Karpas-422 (cell line): ENCODE results near the gene ATP6V1A. TPM values are rescaled to one million over a fixed set of nuclear protein-coding genes. Genes with fewer than 3 reads are reported as not detected.

ENCODE experiments used
- DNase-seq: peaks from one replicate; pipeline ENCODE4 v3.0.0-alpha.2; 2015
- H2AFZ ChIP-seq: fragments of 200-600 bp; sonication (generic); 2 replicates; pipeline ENCODE4 v1.6.1; 2014; ENCODE audit warnings: antibody characterized with exemption, low read length, mixed read lengths
- H3K27ac ChIP-seq: fragments of 200-600 bp; sonication (generic); 2 replicates; pipeline ENCODE4 v1.5.1; 2014; ENCODE audit warnings: mild to moderate bottlenecking, low read length, moderate library complexity
- H3K27me3 ChIP-seq: fragments of 200-600 bp; sonication (generic); 2 replicates; pipeline ENCODE4 v1.6.1; 2014; ENCODE audit warnings: low read length, mixed read lengths
- H3K36me3 ChIP-seq: fragments of 200-600 bp; sonication (generic); 2 replicates; pipeline ENCODE4 v1.6.1; 2014; ENCODE audit warnings: low read length, mixed read lengths; ENCODE audit not compliant: insufficient read depth
- H3K4me1 ChIP-seq: fragments of 200-600 bp; sonication (generic); 2 replicates; pipeline ENCODE4 v1.6.1; 2014; ENCODE audit warnings: mild to moderate bottlenecking, low read length, mixed read lengths
- H3K4me2 ChIP-seq: fragments of 200-600 bp; sonication (generic); 2 replicates; pipeline ENCODE4 v1.6.1; 2014; ENCODE audit warnings: low read length, low read depth, mild to moderate bottlenecking; ENCODE audit not compliant: poor library complexity, severe bottlenecking
- H3K4me3 ChIP-seq: fragments of 200-600 bp; sonication (generic); 2 replicates; pipeline ENCODE4 v1.5.1; 2014; ENCODE audit warnings: mild to moderate bottlenecking, antibody characterized with exemption, low read length, mixed read lengths
- H3K79me2 ChIP-seq: fragments of 200-600 bp; sonication (generic); 2 replicates; pipeline ENCODE4 v1.6.1; 2014; ENCODE audit warnings: mild to moderate bottlenecking, low read length, mixed read lengths
- H3K9ac ChIP-seq: fragments of 200-600 bp; sonication (generic); 2 replicates; pipeline ENCODE4 v1.6.0; 2014; ENCODE audit warnings: low read length
- H3K9me2 ChIP-seq: fragments of 200-600 bp; sonication (generic), shearing (Covaris generic); replicated peaks from 2 replicates; pipeline ENCODE4 v1.6.0; 2014; ENCODE audit warnings: mild to moderate bottlenecking, low read length, moderate library complexity; ENCODE audit not compliant: insufficient read depth
- H3K9me3 ChIP-seq: fragments of 300-700, 200-600 bp; sonication (generic); 2 replicates; pipeline ENCODE4 v1.6.1; 2014; ENCODE audit warnings: low read length, mixed read lengths
- H4K20me1 ChIP-seq: fragments of 200-600 bp; sonication (generic); 2 replicates; pipeline ENCODE4 v1.6.1; 2014; ENCODE audit warnings: mild to moderate bottlenecking, antibody characterized with exemption, low read length, low read depth; ENCODE audit not compliant: insufficient read depth
- total RNA-seq: library from RNA; depleted of rRNA; stranded (reverse); fragments of >200 nt; shearing (Covaris generic); gene quantifications from 2 replicates; pipeline ENCODE4 v1.2.3, GENCODE V29; 2014; ENCODE audit warnings: low replicate concordance

The ATP6V1A gene
- total RNA-seq, 1 experiment from 2014 or later, result 39.7 TPM

- Histone ChIP-seq H3K9me2 (no peaks in the 10 kb centered on the region), H3K27ac (no peak overlapping the region), H3K9me3 (no peaks in the 10 kb centered on the region), H4K20me1 (no peaks in the 10 kb centered on the region), H3K4me3 (no peak overlapping the region), H3K79me2 (peaks cover 68% of the 10 kb centered on the region), H3K36me3 (no peaks in the 10 kb centered on the region), H2AFZ (no peak overlapping the region), H3K4me1 (peaks cover 4% of the 10 kb centered on the region; the same call in 1 of the 2 replicates), H3K27me3 (no peaks in the 10 kb centered on the region), H3K9ac (no peak overlapping the region), H3K4me2 (no peak overlapping the region)
- no peak for DNase-seq
These were observed 29.7 kb downstream of the ATP6V1A start for GRCh38 chr3:113776564-113776963.

- H3K9me3 ChIP-seq, result no peaks in the 10 kb centered on the region
- H3K9ac ChIP-seq, result no peak overlapping the region
- no peak overlapping the region for H3K4me2 ChIP-seq
- H4K20me1 ChIP-seq, result no peaks in the 10 kb centered on the region
- no peaks in the 10 kb centered on the region for H3K9me2 ChIP-seq
- peaks cover 4% of the 10 kb centered on the region; the same call in 1 of the 2 replicates for H3K36me3 ChIP-seq
- no peak overlapping the region for H3K27ac ChIP-seq
- no peak overlapping the region for H3K4me3 ChIP-seq
- peak; percentile 52 for DNase-seq
- H2AFZ ChIP-seq, result no peak overlapping the region
- H3K4me1 ChIP-seq, result peaks cover 13% of the 10 kb centered on the region
- peaks cover 19% of the 10 kb centered on the region for H3K79me2 ChIP-seq
- no peaks in the 10 kb centered on the region for H3K27me3 ChIP-seq
These were observed 36.6 kb downstream of the ATP6V1A start for GRCh38 chr3:113783463-113783862.

- DNase-seq, result no peak
- H2AFZ ChIP-seq, result peak overlapping the region; percentile 6; the same call in 1 of the 2 replicates
- H3K9ac ChIP-seq, result no peak overlapping the region
- peaks cover 4% of the 10 kb centered on the region; the same call in 1 of the 2 replicates for H3K36me3 ChIP-seq
- H3K79me2 ChIP-seq, result peaks cover 19% of the 10 kb centered on the region
- no peaks in the 10 kb centered on the region for H4K20me1 ChIP-seq
- H3K4me1 ChIP-seq, result peaks cover 13% of the 10 kb centered on the region
- H3K27me3 ChIP-seq, result no peaks in the 10 kb centered on the region
- no peaks in the 10 kb centered on the region for H3K9me2 ChIP-seq
- H3K27ac ChIP-seq, result no peak overlapping the region
- H3K4me3 ChIP-seq, result no peak overlapping the region
- H3K4me2 ChIP-seq, result no peak overlapping the region
- H3K9me3 ChIP-seq, result no peaks in the 10 kb centered on the region
These were observed 37.1 kb downstream of the ATP6V1A start for GRCh38 chr3:113783980-113784379.

GRCh38 chr3:113791381-113791780 is 44.5 kb downstream of the ATP6V1A start:
- Histone ChIP-seq H3K27me3 (no peaks in the 10 kb centered on the region), H3K4me3 (no peak overlapping the region), H3K4me2 (no peak overlapping the region), H3K27ac (no peak overlapping the region), H3K9ac (no peak overlapping the region), H3K4me1 (no peaks in the 10 kb centered on the region; the same call in 1 of the 2 replicates), H3K9me3 (no peaks in the 10 kb centered on the region), H3K79me2 (0 out of 2 replicates have a peak, but pooled peaks cover 3% of the 10 kb centered on the region), H3K9me2 (no peaks in the 10 kb centered on the region), H4K20me1 (no peaks in the 10 kb centered on the region), H2AFZ (no peak overlapping the region), H3K36me3 (peaks cover 12% of the 10 kb centered on the region; the same call in 1 of the 2 replicates)
- DNase-seq, result no peak

GRCh38 chr3:113794526-113794925 is 47.7 kb downstream of the ATP6V1A start:
- no peak overlapping the region for H3K9ac ChIP-seq
- no peaks in the 10 kb centered on the region for H3K9me2 ChIP-seq
- H3K36me3 ChIP-seq, result peaks cover 29% of the 10 kb centered on the region
- no peak overlapping the region for H3K27ac ChIP-seq
- H4K20me1 ChIP-seq, result no peaks in the 10 kb centered on the region
- H3K79me2 ChIP-seq, result no peaks in the 10 kb centered on the region
- no peaks in the 10 kb centered on the region for H3K9me3 ChIP-seq
- no peak overlapping the region for H3K4me2 ChIP-seq
- H3K4me3 ChIP-seq, result no peak overlapping the region
- H2AFZ ChIP-seq, result no peak overlapping the region
- H3K4me1 ChIP-seq, result no peaks in the 10 kb centered on the region
- no peaks in the 10 kb centered on the region for H3K27me3 ChIP-seq
- no peak for DNase-seq

- Histone ChIP-seq H3K4me2 (no peak overlapping the region), H3K9ac (no peak overlapping the region), H3K27ac (no peak overlapping the region), H3K27me3 (no peaks in the 10 kb centered on the region), H3K9me2 (no peaks in the 10 kb centered on the region), H2AFZ (no peak overlapping the region), H4K20me1 (no peaks in the 10 kb centered on the region), H3K4me1 (no peaks in the 10 kb centered on the region), H3K79me2 (no peaks in the 10 kb centered on the region), H3K4me3 (no peak overlapping the region), H3K9me3 (no peaks in the 10 kb centered on the region), H3K36me3 (peaks cover 30% of the 10 kb centered on the region)
- DNase-seq, result no peak
These were observed 48.9 kb downstream of the ATP6V1A start for GRCh38 chr3:113795693-113796092.

GRCh38 chr3:113802795-113803455 is 56.1 kb downstream of the ATP6V1A start:
- Histone ChIP-seq H3K4me2 (no peak overlapping the region), H3K79me2 (no peaks in the 10 kb centered on the region), H3K27me3 (no peaks in the 10 kb centered on the region), H3K27ac (no peak overlapping the region), H4K20me1 (no peaks in the 10 kb centered on the region), H2AFZ (no peak overlapping the region), H3K4me1 (no peaks in the 10 kb centered on the region), H3K9me3 (no peaks in the 10 kb centered on the region), H3K9ac (no peak overlapping the region), H3K4me3 (no peak overlapping the region), H3K36me3 (peaks cover 27% of the 10 kb centered on the region), H3K9me2 (no peaks in the 10 kb centered on the region)
- DNase-seq, result no peak

- no peak overlapping the region for H3K9ac ChIP-seq
- no peak overlapping the region for H2AFZ ChIP-seq
- DNase-seq, result no peak
- H3K4me1 ChIP-seq, result no peaks in the 10 kb centered on the region
- no peaks in the 10 kb centered on the region for H3K9me3 ChIP-seq
- H3K4me2 ChIP-seq, result no peak overlapping the region
- H4K20me1 ChIP-seq, result no peaks in the 10 kb centered on the region
- no peaks in the 10 kb centered on the region for H3K27me3 ChIP-seq
- H3K36me3 ChIP-seq, result peaks cover 16% of the 10 kb centered on the region; the same call in 1 of the 2 replicates
- no peaks in the 10 kb centered on the region for H3K9me2 ChIP-seq
- H3K79me2 ChIP-seq, result no peaks in the 10 kb centered on the region
- H3K4me3 ChIP-seq, result no peak overlapping the region
- H3K27ac ChIP-seq, result no peak overlapping the region
These were observed 57.8 kb downstream of the ATP6V1A start for GRCh38 chr3:113804661-113805060.
